Stimulated activated CD8-positive, alpha-beta memory T cell treated with anti-CD3 and anti-CD28 coated beads, Interleukin-2, amount 100 ng/mL, for 1 hour (primary cell): ENCODE data around the gene RBM20.
A peak's percentile ranks its signal among the peaks of the same experiment; 100 is the strongest.
"Not testable (repeated sequence)": the region's sequence is repeated elsewhere in the genome, so short reads cannot be mapped to it uniquely, and the experiment has no call there.

Experiments used
- DNase-seq, 2 donors: peaks; one replicate each; pipeline ENCODE4 v3.0.0-alpha.2; 2020; ENCODE audit warnings: low read depth in 2 of 2

The RBM20 gene

DNA sequence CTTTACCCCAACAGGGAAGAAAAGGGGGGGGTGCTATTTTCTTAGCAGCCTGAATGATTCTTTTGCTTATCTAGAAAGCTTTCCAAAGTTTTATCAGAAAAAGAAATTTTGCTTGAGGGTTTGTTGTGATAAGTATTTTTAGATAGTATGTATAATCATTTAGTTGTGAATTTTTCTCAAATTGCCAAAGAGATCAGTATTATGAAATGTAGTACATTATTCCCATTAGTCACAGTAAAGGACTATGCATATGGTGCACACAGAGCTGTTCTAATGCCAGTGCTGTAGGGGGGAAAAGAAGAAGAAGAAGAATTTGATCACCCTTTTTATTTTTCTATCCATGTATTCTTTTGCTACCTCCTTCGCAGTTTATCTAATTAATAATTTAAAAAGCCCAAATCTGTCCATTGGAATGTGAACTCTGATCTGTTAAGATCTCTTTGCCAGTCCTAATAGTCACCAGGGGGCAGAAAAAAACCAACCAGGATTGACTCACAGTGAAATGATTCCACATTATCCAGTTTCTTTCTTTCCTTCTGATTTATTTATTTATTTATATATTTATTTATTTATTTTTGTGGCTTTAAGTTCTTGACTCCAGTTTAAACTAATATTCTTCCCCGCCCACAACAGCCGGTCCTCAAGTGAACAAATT lies 4.7 kb downstream of the RBM20 start:
- no peak for DNase-seq

DNA sequence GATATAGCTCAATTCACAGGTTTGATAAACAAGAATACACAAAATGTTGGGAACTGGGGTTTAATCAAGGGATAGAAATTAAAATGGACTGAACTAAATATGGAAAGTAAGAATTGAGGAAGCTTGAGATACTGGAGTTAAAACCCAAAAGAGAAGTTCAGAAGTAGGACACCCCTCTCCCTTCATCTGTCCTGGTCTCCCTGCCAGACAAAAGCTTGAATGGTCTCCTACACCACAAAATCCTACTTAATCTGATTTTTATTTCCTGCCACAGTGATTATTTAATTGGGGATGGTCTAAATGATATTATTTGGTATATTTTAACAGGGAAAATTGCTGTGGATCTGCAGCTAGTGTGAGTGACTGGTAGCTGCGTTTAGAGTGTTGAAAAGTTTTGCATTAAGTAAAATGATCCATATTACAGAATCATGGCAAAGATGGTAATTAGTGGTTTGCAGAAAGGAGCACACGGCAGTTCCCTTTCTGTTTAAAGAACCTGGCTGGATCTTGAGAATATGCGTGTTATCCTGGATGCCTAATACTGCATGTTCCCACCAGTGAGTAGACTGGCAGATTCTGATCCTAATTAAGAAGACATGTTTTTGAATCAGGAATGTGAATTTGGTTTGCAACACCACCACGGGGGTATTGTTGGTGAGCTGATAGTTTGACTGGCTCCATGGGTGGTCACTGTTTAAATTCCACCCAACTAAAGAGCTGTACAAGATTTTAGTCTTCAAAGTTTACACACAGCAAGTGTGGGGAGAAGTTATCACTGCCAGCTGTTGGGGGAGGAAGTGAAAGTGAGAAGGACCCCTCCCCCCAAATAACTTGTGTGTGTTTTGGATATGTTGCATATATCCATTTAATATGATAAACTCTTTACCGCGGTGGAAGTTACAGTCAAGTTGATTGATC lies 5.5 kb downstream of the RBM20 start:
- DNase-seq = no peak

DNA sequence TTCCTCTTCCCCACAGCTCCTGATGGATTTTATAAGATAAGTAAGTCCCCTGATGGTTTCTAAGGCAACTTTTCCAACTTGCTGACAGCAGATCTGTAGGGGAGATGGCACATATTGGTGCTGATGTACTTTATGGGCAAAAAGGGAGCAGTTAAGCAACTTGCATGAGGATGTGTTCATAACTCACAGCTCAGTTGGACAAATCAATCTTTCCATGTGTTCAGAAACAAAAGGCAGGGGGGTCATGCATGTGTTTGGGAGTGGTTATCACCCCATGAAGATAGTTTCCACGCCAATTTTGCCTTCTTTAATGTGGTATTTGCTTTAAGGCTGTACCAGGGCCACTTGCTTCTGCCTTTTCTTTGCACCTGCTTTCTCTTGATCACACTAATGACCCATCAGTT lies 6.1 kb downstream of the RBM20 start:
- DNase-seq = no peak

DNA sequence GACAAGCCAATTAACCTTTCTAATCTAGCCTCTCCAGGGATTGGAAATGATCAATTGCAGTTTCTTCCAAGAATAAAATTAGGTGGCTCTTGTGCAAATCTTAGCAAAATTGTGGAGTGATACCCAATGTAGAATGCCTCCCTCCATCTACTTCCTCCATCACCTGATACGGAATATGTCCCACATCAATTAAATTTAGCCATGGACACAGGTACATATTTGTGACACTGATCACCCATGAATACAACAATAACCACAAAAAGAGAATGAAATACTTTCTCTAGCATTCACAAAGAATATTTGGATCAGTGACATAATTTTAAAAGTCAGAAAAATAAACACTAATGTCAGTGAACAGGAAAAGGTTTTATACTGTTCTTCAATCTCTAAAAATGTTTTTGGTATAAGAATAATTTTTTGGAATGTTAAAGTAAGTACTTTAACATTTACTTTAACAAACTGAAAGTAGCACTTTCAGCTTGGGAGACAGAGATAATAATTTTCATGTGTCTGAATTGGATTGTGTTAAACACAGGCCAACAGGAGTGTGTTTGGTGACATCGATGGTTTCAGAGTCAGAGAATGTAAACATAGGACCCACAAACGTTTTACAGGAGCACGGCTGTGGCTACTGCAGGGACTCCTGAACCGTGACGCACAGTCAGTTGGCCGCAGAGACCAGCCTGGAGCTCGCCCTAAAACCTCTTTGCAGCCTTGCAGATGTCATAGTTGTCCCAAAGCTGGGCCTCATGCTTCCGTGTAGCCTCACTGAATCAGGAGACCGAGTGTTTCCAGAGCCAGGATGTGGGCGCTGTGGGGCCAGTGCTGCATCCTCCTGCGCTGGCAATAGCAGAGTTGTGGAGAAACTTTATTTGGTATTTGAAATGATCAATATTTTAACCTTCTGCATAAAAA lies 7.2 kb downstream of the RBM20 start:
- DNase-seq = no peak

DNA sequence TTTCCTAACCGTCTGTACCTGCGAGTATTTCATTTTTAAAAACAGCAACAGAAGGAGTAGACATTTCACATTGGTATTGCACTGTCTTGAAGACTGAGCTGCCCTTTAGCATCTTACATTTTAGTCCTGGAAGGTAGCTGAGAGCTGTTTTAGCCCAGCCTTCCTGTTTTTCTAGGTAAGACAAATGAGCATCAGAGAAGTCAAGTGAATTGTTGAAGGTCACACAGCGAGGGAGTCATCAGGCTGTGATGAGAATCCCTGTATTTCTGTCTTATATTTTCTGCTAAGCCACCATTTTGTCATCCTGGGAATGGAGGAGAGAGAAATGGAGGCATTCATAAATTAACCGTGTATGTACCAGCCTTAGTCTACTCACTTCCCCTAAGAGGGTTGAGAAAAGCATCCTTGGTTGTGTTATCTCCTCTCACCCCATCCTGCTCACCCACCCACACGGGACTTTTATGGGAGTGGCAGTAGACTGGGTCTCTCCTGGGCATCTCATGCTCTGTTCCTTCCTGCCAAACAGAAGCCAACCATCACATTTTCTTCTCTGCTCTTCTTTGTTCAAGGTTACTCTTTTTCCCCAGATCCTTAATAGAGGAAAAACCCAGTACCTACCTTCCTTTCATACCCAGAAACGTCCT lies 8.5 kb downstream of the RBM20 start:
- no peak for DNase-seq

DNA sequence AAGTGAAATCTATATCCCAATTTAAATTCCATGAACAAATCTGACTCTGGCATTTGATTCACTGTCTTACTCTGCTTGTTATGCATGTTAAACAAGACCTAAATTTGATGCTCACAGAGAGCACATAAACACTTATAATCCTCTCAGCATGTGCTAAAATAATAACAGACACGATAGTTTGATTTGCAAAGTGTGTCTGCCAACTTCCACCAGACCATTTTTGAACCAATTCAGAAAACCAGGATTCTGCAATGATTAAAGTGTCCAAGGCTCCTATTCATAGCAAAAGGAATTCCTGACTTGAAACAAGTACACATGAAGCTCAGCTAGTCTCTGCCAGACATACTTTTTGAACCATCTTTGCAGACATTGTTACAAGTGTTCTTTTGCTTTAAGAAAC lies 11.2 kb downstream of the RBM20 start:
- DNase-seq = no peak

DNA sequence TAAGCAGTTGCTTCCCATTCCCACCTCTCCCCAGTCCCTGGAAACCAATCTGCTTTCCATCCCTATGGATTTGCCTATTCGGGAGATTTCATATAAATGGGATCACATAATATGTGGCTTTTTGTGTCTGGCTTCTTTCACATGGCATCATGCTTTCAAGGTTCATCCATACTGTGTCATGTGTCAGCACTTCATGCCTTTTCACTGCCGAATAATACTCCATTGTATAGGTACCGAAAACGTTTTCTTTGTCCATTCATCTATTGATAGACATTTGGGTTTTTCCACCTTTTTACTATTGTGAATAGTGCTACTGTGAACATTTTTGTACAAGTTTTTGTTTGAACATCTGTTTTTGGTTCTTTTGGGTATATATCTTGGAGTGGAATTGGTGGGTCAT lies 12.5 kb downstream of the RBM20 start:
- no peak for DNase-seq

DNA sequence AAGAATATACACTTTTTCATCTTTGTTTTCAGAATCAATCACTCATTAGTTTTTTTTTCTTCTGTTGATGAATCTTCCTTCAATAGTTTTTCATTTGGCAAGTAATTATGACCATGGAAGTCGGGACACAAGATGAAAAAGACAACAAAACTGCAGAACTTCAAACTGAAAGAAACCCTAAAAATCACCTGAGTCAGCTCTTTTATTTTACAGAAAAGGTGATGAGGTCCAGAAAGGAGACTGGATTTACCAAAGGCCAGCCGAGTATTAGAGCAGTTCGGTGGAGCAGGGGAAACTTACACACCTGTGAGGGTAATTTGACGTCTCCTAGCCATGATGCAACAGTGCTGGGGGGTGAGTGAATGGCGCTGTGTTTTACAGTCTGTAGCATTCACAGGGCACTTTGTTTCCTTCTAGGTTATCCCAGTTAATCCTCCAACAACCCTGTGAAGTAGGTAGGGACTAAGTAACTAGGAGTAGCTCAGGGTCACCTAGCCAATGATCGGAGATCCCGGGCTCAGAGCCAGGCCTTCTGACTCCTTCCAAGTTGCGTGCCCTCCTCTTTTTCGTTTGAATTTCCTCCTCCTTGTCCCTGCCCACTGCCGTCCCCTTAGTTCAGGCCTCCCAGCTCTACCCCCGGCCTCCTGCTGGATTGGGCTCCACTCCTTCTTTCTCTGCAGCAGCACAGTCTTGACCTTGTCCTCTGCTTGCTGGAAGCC lies 14.0 kb downstream of the RBM20 start:
- no peak for DNase-seq

DNA sequence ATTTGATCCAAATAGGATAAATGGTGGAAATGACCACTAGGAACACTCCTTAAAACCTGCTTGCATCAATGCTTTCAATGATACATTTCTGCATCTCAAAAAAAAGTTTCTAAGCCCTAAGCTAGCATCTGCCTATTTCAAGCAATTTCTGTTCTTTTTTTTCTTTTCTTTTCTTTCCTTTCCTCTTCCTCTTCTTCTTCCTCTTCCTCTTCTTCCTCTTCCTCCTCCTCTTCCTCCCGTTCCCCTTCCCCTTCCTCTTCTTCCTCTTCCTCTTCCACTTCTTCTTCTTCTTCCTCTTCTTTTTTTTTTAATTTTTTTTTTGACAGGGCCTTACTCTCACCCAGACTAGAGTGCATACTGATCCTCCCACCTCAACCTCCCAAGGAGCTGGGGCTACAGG lies 15.4 kb downstream of the RBM20 start:
- no peak for DNase-seq

DNA sequence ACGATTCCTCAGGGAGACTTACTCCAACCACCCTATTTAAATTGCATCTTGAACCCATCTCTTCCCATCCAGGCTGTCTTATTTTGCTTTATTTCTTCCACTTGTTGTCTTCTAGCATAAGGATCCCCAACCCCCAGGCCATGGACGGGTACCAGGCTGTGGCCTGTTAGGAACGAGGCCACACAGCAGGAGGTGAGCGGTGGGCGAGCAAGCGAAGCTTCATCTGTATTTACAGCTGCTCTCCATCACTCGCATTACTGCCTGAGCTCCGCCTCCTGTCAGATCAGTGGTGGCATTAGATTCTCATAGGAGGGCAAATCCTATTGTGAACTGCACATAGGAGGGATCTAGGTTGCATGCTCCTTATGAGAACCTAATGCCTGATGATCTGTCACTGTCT lies 16.2 kb downstream of the RBM20 start:
- not testable (repeated sequence) for DNase-seq

DNA sequence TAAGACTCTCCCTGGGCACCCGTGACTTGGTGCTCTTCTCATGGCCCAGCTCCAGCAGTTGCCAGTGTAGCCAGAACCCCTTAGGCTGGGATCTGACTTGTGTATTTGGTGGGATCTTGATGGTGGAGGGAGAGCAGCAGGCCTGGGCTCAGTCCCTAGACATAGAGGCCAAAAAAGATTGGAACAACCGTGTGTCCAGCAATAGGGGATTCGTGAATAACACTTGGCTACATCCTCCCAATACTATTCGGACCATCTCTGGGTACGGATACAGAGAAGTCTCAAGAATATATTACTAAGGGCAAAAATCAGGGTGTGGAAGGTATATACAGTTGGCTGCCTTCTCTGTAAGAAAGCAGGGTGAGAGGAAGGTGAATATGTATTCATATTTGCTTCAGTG lies 17.2 kb downstream of the RBM20 start:
- DNase-seq = no peak

DNA sequence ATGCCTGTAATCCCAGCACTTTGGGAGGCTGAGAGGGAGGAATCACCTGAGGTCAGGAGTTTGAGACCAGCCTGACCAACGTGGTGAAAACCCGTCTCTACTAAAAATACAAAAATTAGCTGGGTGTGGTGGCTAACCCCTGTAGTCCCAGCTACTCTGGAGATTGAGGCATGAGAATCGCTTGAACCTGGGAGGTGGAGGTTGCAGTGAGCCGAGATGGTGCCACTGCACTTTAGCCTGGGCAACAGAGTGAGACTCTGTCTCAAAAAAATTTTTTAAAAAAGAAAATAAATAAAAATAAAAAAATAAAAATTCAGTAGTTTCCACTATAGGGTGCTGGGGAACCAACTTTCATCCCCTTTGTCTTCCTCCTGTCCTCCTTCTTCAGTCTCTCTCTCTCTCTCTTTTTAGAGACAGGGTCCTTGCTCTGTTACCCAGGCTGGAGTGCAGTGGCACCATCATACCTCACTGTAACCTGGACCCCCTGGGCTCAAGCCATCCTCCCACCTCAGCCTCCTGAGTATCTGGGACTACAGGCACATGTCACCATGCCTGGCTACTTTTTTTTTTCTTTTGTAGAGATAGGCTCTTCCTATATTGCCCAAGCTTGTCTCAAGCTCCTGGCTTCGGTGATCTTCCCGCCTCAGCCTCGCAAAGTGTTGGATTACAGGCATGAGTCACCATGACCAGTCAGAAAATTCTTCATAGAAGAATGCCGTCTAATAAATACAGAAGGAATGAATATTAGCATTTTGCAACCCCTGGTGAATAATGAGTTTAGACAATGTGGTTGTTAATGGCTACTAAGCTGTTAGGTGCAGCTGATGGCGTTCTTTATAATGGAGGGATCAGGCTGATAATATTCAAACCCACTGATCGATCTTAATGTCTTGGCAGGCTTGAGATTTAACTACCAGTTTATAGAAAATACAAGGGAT lies 20.6 kb downstream of the RBM20 start:
- no peak for DNase-seq

DNA sequence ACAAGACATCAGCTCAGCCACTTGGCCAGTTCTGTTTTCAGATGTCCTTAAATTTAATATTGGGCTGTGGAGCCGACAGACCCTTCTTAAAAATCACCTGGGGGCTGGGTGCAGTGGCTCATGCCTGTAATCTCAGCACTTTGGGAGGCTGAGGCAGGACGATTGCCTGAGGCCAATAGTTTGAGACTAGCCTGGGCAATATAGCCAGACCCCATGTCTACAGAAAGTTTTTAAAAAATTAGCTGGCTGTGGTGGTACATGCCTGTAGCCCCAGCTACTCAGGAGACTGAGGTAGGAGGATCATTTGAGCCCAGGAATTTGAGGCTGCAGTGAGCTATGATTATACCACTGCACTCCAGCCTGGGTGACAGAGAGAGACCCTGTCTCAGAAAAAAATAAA lies 22.1 kb downstream of the RBM20 start:
- not testable (repeated sequence) for DNase-seq

DNA sequence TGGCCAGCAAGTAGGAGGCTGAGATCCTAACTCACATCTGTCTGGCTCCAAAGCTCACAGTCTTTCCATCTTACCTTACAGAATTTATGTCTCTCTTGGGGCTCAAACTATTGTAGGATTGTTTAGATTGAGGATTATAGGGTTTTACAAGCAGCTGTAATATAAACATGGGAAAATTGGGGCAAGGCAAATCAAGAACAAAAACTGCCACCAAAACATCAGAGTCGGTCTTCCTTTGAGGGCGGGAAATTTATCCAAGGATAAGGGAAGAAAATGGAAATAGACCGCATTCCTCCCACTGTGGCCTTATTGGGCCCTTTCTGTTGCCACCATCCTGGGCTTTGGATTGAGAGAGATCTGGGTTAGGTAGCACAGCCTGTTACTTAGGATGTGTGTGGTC lies 22.5 kb downstream of the RBM20 start:
- no peak for DNase-seq

DNA sequence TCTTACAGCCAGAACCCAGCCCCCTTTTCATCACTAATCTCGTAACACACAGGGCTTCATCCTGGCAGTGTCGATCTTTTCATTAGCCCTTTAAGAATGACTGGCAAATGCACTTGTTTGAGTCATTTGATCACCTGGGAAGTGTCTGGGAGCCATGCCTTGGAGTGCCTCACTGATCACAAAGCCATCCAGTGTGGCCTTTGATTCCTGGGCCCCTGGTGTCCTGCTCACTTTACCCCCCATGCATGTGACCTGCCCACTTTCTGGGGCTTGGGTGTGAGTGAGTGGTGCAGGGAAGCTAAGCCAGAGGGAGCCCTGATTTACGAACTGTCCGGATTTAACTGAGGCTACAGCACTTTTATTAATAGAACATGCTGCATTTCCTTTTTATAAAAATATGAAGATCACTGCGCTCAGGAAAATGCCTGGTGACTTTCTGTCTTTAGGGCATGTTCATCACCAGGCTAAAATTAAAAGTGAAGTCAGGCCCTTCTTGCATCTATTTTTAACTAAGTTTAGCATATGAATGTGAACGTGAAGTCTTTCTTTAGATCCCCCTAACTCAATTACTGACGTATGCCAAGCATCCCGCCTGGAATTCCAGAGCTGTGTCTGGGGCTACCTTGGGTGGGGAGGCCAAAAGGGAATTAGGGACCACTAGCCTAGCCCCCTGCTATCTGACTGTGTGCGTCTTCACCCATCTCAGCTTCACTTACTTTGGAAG lies 23.6 kb downstream of the RBM20 start:
- no peak for DNase-seq

DNA sequence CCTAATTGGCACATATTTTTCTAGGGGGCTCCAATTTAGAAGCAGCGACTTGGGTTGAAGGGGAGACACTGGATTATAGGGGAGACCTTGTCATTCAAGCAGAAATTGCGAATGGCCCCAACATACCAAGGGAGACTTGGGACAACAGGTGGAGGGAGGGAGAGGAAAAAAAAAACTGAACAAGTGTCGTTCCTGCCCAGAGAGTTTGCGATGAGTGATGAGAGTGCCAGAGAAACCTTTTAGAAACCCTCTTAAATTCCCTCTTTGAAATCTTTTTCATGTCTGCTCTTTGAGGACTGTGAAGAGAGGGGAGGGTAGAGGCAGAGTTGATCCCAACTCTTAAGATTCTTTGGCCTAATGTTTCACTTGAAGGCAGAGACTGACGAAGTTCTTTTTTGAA lies 24.3 kb downstream of the RBM20 start:
- DNase-seq = no peak

DNA sequence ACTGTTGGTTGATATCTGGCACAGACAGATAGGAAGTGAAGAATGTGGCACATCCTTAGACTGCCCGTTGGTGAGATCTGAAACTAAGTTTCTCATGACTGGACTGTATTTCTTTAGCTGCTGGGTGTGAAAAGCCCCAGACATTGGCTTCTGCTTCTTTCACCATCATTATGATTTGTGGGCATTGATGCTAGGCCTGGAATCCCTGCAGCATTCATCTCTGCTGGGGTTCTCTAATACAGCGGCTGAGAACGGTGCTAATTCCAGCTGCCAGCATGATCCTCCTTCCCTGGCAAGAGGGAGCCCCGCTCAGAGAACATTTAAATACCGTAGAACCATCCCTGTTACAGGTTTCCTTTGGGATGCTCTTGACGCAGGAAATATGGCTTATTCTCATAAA lies 26.2 kb downstream of the RBM20 start:
- no peak for DNase-seq

DNA sequence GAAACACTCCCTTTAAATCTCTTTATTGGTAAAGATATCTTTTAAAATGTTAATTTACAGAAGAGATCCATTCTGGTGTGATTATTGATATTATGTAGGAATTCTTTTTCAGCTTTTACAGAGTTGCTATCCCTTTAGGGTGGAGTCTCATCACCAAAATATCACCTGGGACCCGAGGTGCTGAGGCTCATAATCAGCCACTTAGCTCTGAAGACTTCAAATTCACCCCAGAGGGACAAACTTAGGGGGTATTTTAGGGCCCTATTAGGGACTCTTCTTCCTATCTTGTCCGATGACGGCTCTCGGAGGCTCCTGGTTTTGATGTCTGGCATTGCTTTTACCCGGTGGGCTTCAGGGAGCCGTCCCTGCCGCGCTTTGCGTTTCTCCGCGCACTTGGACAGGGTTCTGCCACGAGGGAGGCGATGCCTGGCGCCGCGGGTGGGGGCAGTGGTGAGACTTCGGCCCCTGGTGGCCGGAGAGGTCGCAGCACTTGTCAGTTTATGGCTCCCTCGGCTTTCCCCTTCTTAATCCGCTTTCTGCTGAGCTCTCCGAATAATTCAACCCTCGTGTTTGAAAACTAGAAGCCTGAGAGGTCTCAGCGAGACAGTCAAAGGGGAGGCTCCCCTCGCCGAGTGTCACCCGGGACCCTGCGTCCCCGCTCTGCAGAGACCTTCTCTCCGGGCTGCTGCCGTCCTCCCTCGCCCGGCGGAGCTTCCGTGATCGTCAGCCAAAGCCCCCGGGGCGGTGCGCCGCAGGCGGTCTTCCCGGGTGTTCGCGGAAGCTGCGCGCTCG lies 27.8 kb downstream of the RBM20 start:
- DNase-seq = peak; percentile 38 to 52

DNA sequence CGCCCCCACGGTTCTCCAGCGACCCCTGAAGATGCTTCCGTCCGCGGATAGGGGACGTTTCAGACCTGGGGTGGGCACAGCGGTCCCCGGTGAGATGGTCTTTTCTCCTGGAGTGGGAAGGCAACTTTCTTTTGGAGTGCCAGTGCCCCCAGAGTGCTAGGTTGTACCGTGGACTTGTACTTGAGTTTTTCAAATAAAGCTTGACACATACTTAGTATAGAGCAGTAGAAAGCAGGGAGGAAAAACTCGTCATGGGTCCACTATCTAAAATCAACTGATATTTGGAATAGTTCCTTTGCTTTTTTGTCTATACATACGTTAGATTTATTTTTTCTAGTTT lies 28.4 kb downstream of the RBM20 start:
- no peak for DNase-seq
